Measurements from ENCODE around the gene PCIF1.

Gene PCIF1

GRCh38 chr20:45963059-45964005 lies 28.8 kb downstream of the PCIF1 start:
- in situ Hi-C loops (cut with HindIII; ENCODE audit: low sequenced_read_pairs): no loop called here

- in situ Hi-C loops (cut with HindIII; ENCODE audit: low sequenced_read_pairs): no loop called here
Observed at GRCh38 chr20:45964006-45964400, 29.5 kb downstream of the PCIF1 start.

GRCh38 chr20:45965169-45966002 lies 30.9 kb downstream of the PCIF1 start:
- in situ Hi-C loops (cut with HindIII; ENCODE audit: low sequenced_read_pairs): no loop called here

- in situ Hi-C loops (cut with HindIII; ENCODE audit: low sequenced_read_pairs): no loop called here
Observed at GRCh38 chr20:45967551-45968080, 33.1 kb downstream of the PCIF1 start.

GRCh38 chr20:45968081-45968671 lies 33.7 kb downstream of the PCIF1 start:
- in situ Hi-C loops (cut with HindIII; ENCODE audit: low sequenced_read_pairs): no loop called here

- in situ Hi-C loops (cut with HindIII; ENCODE audit: low sequenced_read_pairs): no loop called here
Observed at GRCh38 chr20:45968801-45969711, 34.6 kb downstream of the PCIF1 start.

GRCh38 chr20:45969712-45970634 lies 35.5 kb downstream of the PCIF1 start:
- in situ Hi-C loops (cut with HindIII; ENCODE audit: low sequenced_read_pairs): no loop called here

GRCh38 chr20:45970646-45971424 lies 36.4 kb downstream of the PCIF1 start:
- in situ Hi-C loops (cut with HindIII; ENCODE audit: low sequenced_read_pairs): no loop called here

GRCh38 chr20:45971425-45971674 lies 36.9 kb downstream of the PCIF1 start:
- in situ Hi-C loops (cut with HindIII; ENCODE audit: low sequenced_read_pairs): no loop called here

- in situ Hi-C loops (cut with HindIII; ENCODE audit: low sequenced_read_pairs): no loop called here
Observed at GRCh38 chr20:45971675-45972499, 37.4 kb downstream of the PCIF1 start, which contains the start of gene ZNF335. Gene ZNF335, minus strand, starts transcription at chr20:45972203. Its CDS starts 793 bp downstream, at chr20:45971410.

GRCh38 chr20:45972500-45973183 lies 38.2 kb downstream of the PCIF1 start:
- in situ Hi-C loops (cut with HindIII; ENCODE audit: low sequenced_read_pairs): no loop called here

- in situ Hi-C loops (cut with HindIII; ENCODE audit: low sequenced_read_pairs): no loop called here
Observed at GRCh38 chr20:45974896-45975565, 40.5 kb downstream of the PCIF1 start.

- in situ Hi-C loops (cut with HindIII; ENCODE audit: low sequenced_read_pairs): no loop called here
Observed at GRCh38 chr20:45975686-45976085, 41.2 kb downstream of the PCIF1 start.

GRCh38 chr20:45976086-45976485 lies 41.6 kb downstream of the PCIF1 start:
- in situ Hi-C loops (cut with HindIII; ENCODE audit: low sequenced_read_pairs): no loop called here

- in situ Hi-C loops (cut with HindIII; ENCODE audit: low sequenced_read_pairs): no loop called here
Observed at GRCh38 chr20:45981261-45981660, 46.8 kb downstream of the PCIF1 start.

- in situ Hi-C loops (cut with HindIII; ENCODE audit: low sequenced_read_pairs): no loop called here
Observed at GRCh38 chr20:45983279-45983743, 48.8 kb downstream of the PCIF1 start.
